GM19025 (cell line): ENCODE results near the gene UBASH3B.

Experiments
- ATAC-seq: cut with Tn5 transposase; IDR thresholded peaks from one replicate; pipeline ENCODE4 v1.9.1; 2021; ENCODE audit warnings: mild to moderate bottlenecking, low read depth, moderate library complexity; ENCODE audit not compliant: unreplicated experiment

Gene UBASH3B

GRCh38 chr11:122646549-122647340 lies 8.8 kb upstream of the UBASH3B start:
- no peak for ATAC-seq

GRCh38 chr11:122647736-122648275 lies 7.7 kb upstream of the UBASH3B start:
- no peak for ATAC-seq

- no peak for ATAC-seq
These were observed 6.4 kb upstream of the UBASH3B start for GRCh38 chr11:122649116-122649515.

GRCh38 chr11:122650619-122651018 lies 4.9 kb upstream of the UBASH3B start:
- no peak for ATAC-seq

DNA sequence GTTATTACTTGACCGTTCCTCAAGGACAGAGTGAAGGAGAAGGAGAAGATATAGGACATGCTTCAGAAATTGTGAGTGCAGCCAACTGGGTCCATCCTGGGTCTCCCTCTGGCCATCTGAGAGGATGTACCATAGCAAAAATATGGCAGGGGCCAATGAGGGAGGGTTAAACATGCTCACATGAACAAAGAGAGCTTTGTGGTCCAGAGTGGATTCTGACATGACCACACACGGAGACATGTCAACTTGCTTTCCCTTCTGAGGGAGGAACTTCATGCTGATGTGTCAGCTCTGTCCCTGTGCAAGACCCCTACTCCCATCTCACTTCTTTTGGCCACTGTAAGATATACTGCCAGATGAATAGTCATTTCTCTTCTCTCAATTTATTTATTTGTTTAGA lies 3.0 kb upstream of the UBASH3B start:
- no peak for ATAC-seq

- ATAC-seq: no peak
These were observed 1.5 kb upstream of the UBASH3B start for GRCh38 chr11:122653916-122654585.

DNA sequence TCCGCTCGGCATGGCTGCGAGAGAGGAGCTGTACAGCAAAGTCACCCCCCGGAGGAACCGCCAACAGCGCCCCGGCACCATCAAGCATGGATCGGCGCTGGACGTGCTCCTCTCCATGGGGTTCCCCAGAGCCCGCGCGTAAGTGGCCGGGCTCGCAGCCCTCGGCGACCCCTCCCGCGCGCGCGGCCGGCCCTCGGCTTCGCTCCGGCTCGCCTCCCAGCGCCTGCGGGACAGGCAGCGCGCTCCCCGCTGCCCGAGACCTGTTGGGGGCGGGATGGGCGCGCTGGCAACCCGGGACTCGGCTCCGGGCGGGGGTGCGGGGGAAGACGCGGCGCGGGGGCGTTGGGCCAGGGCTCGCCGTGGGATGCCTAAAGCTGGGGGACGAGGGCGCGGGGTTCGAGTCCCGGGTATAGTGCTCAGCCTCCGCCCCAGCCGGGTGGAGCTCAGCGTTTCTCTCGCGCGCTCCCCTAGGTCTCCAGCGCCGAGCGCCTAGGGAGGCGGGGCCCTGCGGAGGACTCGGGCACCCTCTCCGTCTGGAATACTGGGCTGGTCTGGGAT lies 630 bp downstream of the UBASH3B start:
- peak; percentile 44 for ATAC-seq

DNA sequence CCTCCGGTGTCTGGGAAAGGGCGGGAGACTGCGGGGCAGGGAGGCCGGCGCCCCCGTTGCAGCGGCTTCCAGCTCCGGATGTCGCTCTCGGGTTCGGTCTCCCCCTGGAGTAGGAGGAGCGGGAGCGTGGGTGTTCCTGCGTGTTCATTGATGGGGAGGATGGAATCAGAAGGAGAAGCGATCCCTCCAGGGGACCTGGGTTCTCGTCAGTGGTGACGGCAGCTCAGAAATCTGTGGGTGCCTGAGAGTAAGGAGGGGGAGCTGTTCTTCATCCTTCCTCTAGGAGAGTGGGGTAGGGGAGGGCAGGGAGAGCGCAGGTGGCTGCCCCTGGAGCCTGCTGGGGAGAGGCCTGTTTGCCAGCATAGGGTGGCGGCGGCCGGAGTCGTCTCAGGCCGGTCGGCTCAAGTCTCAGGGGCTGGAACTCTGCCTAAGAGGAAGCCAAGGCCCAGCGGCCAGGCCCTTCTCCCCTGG lies 1.1 kb downstream of the UBASH3B start:
- ATAC-seq: no peak

GRCh38 chr11:122659676-122660554 lies 4.4 kb downstream of the UBASH3B start:
- no peak for ATAC-seq

- no peak for ATAC-seq
These were observed 5.8 kb downstream of the UBASH3B start for GRCh38 chr11:122661182-122661945.

DNA sequence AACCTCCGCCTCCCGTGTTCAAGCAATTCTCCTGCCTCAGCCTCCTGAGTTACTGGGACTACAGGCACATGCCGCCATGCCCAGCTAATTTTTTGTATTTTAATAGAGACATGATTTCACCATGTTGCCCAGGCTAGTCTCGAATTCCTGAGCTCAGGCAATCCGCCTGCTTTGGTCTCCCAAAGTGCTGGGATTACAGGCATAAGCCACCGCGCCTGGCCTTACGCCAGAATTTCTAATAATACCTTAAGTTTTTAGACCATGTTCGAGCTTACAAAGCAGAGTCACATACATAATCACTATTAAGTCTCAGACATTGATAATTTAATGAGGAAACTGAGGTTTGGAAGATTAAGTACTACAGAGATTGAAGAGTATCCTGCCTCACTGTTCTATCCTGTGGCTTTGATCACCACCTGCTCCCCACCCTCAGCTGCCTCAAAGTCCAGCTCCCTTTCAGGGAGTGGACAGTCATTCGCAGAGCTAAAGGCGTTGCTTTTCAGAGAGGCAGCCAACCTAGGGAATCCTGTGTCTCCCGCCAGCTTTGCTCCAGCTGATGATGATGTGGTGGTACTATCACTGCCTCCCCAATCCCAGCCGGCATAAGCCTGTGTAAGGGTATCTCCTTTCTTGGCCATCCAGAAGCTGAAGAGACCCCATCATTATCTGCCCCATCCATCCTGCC lies 7.7 kb downstream of the UBASH3B start:
- no peak for ATAC-seq

DNA sequence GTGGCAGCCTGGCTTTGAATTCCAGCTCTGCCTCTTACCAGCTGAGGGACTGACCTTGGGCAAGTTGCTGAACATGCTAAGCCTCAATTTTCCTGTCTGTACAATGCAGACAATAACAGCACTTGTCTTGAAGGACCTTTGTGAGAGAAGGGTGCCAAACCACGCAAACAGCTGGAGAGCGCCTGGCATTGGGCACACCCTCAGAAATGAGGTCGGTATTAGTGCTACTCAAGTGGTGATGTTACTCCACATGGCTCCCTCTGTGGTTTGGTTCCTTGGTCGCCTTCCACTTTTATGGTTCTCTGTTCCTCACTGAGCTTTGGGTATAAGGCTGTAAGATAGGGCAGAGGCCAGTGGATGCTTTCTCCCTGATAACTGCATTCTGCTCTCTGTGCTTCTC lies 8.2 kb downstream of the UBASH3B start:
- no peak for ATAC-seq

DNA sequence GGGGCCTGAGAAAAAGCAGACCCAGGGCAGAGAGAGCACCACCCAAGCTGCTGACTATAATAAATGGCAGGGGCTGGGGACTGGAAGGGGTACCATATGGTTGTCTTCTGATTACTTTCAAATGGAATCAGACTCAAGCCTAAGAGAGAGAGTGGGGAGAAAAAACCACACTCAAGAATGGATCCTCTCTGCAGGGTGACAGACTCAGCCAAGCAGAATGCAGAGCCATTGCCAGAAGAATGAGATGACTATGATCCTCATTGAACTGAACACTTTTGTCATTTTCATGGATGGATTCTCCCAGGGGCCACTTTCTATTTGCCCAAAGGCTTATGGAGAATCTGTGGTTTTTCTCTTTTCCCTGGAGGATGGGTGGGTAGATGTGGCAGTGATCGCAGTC lies 8.7 kb downstream of the UBASH3B start:
- no peak for ATAC-seq

GRCh38 chr11:122665861-122666260 lies 10.3 kb downstream of the UBASH3B start:
- ATAC-seq: no peak

DNA sequence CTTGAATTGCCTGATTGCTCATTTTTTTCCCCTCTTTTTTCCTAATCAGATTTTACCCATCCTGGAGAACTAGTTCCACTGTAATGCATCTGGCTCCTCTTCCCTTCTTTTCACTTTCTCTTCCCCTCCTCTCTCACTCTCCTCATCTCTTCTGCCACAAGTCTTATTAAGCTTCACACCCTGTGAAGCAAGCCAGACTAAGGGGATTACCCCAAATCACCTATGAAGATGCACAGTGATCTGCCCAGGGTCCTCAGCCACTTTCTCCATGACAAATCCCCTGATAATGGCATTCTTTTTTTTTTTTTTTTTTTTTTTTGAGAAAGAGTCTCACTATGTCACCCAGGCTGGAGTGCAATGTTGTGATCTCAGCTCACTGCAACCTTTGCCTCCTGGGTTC lies 11.2 kb downstream of the UBASH3B start:
- ATAC-seq: no peak

DNA sequence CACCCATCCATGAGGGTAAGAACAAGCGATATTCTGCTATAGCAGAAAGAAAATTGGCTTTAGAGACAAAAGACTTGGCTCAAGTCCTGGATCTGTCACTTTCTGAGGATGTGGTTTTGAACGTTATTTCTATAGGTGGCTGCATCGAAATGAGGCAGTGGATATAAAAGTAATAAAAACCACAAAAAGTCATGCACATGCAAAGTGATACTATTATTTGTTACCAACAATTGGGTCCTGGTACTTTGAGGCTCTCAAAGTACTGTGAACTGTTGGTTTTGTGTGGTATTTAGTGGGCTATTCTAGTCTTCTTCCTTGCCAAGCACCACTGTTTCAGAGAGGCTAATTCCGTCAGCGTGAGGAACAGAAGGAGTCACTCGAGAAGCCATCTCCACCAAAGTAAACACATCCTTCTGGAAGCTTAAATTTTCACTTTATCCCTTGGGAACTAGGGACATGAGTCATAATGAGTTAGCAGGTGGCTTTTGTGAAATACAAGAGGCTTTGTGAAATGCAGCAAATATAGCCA lies 13.1 kb downstream of the UBASH3B start:
- no peak for ATAC-seq

DNA sequence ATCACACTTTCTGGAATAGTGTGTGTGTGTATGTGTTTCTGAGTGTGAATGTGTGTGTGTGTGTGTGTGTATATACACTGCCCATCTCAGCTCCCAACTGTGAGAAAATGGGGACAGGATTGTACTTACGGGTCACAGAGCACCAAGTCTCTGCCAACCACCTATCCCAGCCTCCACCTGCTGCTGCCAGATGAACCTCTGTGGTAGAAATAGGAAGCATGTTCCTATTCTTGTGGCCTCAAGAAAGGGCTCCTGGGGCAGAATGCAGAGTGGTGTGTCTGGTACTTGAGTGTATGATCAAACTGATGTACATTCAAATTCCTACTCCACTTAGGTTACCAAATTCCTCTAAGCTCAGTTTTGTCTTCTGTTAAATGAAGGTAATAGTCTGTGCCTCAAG lies 14.6 kb downstream of the UBASH3B start:
- no peak for ATAC-seq

DNA sequence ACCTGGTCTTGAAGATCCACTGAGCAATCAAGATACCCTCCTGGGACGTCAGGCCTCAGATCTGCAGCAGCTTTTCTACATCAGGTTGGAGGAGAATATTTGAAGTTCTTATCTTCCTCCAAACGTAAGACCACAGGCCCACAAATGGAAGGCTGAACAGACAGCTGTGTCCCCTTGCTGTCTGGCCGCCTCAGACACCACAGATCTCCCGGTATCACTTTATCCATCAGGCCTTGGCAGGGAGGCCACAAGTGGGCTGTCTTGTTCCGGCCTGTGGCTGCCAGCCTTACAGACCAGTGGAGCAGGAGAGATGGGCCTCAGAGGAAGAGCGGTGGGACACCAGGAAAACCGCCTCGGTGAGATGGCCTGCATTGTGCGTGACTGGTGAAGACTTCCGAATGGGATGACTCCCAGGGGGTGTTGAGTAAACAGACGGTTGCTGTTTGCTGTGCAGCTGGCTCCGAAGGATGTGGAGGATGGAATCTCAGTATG lies 15.9 kb downstream of the UBASH3B start:
- no peak for ATAC-seq

- ATAC-seq: no peak
These were observed 17.4 kb downstream of the UBASH3B start for GRCh38 chr11:122672892-122673291.
